ENCODE measurements around the gene SUFU.
"Not testable (repeated sequence)": the region's sequence is repeated elsewhere in the genome, so short reads cannot be mapped to it uniquely, and the experiment has no call there.

Gene SUFU

GRCh38 chr10:102650655-102651454 is 147.1 kb downstream of the SUFU start:
- DNase-seq: no peak
- in situ Hi-C loops (cut with HindIII; ENCODE audit: low pct_ligation_motif_present, low pct_unique_long_range_greater_than_20kb, low sequenced_read_pairs): no loop called here

DNA sequence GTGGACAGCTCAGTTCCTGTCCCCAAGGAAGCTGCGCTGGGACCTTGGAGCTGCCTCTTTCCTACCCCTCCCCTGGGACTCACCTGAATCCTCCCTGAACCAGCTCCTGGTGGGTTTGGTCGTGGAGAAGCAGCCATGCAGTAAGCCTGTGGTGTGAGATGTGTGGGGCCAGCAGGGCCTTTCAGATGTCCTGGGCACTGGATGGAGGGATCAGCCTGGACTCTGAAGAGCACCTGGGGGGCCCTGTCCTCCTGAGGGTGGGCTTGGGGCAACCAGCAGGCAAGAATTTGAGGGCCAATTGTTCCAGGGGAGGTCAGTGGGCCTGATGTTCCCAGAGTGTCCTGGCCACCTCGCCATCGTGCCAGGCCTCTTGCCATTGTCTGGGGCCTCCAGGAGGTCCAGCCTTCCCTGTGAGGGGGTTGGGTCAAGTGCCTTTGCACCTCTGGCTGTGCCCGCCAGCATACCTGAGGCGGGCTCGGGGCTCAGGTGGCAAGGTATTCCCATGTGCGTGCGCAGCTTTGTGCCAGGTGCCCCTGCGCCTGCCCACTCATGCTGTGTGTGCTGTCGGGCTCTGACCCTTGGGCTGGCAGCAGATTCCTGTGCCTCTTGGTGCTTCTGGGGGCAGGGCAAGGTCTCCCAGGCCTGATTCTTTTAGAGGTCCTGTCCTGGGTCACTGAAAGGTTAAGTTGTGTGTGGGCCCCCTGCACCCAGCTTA is 147.8 kb downstream of the SUFU start:
- in situ Hi-C loops (cut with HindIII; ENCODE audit: low pct_ligation_motif_present, low pct_unique_long_range_greater_than_20kb, low sequenced_read_pairs): no loop called here
- no peak for DNase-seq

DNA sequence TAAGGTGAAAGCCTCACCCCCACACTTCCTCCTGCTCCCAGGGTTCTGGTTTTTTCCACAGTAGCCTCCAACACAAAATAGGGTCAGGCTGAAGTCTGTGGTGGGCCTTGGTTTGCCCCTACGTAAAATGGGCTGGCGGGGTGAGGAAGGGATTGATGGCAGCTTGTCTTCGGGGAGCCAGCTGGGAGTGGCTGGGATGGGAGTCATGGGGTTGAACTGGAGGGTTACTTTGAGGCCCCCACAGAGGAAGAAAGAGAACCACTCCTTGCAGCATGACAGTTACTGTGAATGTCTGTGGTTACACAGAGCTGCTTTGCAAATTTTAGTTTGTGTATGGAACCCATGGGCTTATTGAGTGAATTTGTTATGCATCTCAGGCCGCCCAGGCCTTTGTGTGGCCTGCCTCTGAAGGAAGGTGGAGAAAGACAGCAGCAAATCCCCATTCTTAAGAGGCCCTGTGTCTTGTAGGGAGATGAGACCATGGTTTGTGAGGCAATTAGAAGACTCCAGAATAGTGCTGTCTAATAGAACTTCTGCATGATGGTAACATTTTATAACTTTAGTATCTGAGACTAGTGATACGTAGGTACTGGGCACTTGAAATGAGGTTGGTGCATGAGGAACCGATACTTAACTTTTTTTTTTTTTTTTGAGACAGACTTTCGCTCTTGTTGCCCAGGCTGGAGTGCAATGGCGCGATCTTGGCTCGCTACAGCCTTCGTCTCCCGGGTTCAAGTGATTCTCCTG is 148.6 kb downstream of the SUFU start:
- no peak for DNase-seq
- in situ Hi-C loops (cut with HindIII; ENCODE audit: low pct_ligation_motif_present, low pct_unique_long_range_greater_than_20kb, low sequenced_read_pairs): no loop called here

GRCh38 chr10:102653060-102653459 is 149.3 kb downstream of the SUFU start:
- in situ Hi-C loops (cut with HindIII; ENCODE audit: low pct_ligation_motif_present, low pct_unique_long_range_greater_than_20kb, low sequenced_read_pairs): no loop called here
- no peak for DNase-seq

GRCh38 chr10:102654566-102654965 is 150.8 kb downstream of the SUFU start:
- in situ Hi-C loops (cut with HindIII; ENCODE audit: low pct_ligation_motif_present, low pct_unique_long_range_greater_than_20kb, low sequenced_read_pairs): no loop called here
- no peak for DNase-seq

- no peak for DNase-seq
- in situ Hi-C loops (cut with HindIII; ENCODE audit: low pct_ligation_motif_present, low pct_unique_long_range_greater_than_20kb, low sequenced_read_pairs): no loop called here
These were observed 151.2 kb downstream of the SUFU start for GRCh38 chr10:102654969-102655368.

GRCh38 chr10:102656026-102656425 is 152.3 kb downstream of the SUFU start:
- no peak for DNase-seq
- in situ Hi-C loops (cut with HindIII; ENCODE audit: low pct_ligation_motif_present, low pct_unique_long_range_greater_than_20kb, low sequenced_read_pairs): no loop called here

DNA sequence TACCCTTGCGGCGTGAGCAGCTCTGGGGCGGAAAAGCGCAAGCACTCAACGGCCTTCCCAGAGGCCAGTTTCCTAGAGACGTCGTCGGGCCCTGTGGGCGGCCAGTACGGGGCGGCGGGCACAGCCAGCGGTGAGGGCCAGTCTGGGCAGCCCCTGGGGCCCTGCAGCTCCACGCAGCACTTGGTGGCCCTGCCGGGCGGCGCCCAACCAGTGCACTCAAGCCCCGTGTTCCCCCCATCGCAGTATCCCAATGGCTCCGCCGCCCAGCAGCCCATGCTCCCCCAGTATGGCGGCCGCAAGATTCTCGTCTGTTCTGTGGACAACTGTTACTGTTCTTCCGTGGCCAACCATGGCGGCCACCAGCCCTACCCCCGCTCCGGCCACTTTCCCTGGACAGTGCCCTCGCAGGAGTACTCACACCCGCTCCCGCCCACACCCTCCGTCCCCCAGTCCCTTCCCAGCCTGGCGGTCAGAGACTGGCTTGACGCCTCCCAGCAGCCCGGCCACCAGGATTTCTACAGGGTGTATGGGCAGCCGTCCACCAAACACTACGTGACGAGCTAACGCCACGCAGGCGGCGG is 153.1 kb downstream of the SUFU start:
- DNase-seq: no peak
- in situ Hi-C loops (cut with HindIII; ENCODE audit: low pct_ligation_motif_present, low pct_unique_long_range_greater_than_20kb, low sequenced_read_pairs): no loop called here

DNA sequence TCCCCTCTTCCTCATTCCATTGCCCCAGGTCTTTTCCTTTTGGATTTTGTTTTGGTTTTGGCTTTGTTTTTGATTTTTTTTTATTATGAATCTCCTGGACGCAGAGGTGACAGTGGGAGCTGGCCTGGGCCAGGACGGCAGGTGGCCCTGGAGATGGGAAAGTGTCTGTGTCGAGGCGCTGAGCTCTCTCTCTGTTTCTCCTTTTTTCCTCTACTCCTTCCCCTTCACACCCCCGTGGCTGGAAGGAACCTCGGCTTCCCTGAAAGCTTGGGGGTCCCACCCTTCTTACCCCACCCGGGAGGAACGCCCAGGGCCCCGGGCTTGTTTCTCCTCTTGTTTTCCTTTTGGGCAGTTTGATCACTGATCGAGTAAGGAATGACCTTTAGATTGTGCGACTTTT is 153.7 kb downstream of the SUFU start:
- DNase-seq: no peak
- in situ Hi-C loops (cut with HindIII; ENCODE audit: low pct_ligation_motif_present, low pct_unique_long_range_greater_than_20kb, low sequenced_read_pairs): no loop called here

DNA sequence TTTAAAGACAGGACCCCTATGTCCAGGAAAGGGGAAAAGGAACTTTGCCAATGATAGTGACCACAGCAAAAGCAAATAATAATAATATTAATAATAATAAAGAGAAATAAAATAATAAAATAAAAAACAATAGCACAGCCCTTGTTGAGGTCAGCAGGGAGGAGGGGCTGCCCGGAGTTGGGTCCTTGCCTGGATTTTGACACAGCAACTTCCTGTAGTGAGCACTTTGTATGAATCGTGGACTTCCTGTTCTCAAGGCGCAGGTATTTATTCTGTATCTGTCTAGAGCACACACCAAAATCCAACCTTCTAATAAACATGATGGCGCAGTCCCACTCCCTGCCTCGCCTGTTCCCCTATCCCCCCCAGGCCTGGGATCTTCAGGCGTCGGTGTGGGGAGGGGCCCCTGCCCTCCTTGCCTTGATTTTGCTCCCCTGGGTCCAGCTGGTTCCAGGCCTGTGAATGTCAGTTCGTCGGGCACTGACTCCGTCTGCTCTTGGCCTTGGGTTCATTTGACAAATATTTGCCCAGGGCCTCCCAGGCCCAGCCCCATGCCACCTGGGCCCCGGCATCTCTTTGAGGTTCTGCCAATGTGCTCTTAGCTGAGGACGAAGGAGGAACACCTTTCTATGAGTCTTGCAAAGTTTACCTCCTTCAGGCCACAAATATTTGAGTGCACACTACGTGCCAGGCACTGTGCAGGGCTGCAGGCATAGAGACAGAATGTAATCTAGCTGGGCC is 154.4 kb downstream of the SUFU start:
- in situ Hi-C loops (cut with HindIII; ENCODE audit: low pct_ligation_motif_present, low pct_unique_long_range_greater_than_20kb, low sequenced_read_pairs): no loop called here
- no peak for DNase-seq

DNA sequence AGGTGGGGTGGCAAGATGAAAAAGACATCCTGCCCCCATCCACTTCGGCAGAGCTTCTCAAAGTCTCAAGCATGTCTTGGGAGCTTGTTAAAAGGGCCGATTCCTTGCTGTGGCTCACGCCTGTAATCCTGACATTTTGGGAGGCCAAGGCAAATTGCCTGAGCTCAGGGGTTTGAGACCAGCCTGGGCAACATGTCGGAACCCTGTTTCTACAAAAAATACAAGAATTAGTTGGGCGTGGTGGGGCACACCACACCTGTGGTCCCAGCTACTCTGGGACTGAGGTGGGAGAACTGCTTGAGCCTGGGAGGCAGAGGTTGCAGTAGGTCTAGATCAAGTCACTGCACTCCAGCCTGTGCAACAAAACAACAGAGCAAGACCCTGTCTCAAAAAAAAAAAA is 155.0 kb downstream of the SUFU start:
- no peak for DNase-seq
- in situ Hi-C loops (cut with HindIII; ENCODE audit: low pct_ligation_motif_present, low pct_unique_long_range_greater_than_20kb, low sequenced_read_pairs): no loop called here

DNA sequence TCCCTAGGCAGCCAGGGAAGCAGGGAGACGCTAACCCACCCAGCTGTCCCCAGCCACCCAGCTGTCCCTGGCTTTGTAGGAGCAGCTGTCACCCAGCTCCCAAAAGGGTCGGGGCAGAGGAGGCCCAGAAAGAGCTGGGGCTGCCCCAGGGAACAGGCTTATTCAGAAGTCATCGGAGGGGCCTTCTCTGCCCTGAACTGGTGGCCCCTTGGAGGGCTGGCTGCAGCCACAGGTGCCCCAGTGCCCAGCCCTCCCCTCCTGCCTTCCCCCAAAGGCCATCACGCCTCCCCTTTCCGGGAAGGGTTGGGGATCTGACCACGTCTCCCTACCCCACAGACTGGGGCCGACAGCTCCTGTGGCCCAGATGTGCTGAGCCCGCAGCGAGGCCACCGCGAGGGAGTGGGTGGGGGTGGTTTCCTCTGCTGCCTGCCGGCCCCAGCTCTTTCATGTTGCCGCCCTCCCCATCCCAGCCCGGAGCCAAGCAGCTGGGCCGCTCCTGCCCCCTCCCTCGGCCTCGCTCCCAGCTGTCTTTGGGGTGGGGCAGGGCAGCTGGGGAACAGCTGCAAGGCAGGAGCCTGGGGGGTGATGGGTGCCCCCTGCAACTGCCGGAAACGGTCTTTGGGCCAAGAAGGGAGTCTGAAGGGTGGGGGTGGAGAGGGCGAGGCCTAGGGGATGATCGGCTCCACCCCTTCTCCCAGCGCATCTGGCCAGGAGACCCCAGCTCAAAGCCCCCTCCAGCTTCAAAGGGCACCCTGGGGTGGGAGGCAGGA is 157.3 kb downstream of the SUFU start:
- in situ Hi-C loops (cut with HindIII; ENCODE audit: low pct_ligation_motif_present, low pct_unique_long_range_greater_than_20kb, low sequenced_read_pairs): no loop called here
- DNase-seq: no peak

DNA sequence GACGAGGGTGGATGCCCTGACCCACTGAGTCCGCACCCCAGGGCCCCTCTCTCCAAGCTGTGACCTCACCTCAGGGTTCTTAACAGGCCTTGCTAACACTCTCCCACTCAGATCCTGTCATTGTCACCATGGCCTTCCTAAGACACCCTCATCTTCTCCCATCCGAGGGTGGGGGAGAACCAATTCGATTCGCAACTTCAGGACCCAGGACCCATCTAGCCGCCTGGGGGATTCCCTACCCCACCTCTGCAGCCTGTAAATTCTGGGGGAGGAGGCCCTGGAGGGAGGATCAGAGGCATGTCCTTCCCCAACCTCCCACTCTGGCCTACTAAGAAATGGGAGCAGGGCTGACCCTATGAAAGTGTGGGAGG is 157.9 kb downstream of the SUFU start:
- in situ Hi-C loops (cut with HindIII; ENCODE audit: low pct_ligation_motif_present, low pct_unique_long_range_greater_than_20kb, low sequenced_read_pairs): no loop called here

DNA sequence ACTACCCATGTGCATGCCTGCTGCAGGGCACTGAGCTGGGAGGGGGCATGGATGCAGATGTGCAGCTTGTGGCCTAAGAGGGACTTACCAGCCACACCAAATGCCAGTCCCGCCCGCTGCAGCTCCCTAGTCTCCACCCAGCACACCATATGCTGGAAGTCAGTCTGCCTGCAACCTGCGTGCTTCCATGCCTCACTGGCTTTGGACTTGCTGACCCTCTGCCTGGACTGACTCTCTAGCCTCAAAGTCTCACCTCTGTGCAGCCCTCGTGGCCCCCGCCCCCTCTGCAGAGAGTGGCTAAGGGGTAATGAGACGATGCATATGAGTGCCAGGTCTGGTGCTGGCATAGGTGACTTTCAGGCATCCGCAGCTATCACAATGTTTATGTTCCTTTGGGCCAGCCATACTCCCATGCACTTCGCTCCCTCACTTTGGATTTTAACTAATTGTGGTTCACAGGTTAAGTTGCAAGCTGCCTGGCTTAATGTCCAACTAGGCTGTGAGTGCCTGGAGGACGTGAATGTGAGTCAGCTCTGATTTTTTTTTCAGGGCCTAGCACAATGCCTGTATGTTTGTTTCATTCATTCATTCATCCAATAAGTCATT is 162.2 kb downstream of the SUFU start:
- in situ Hi-C loops (cut with HindIII; ENCODE audit: low pct_ligation_motif_present, low pct_unique_long_range_greater_than_20kb, low sequenced_read_pairs): no loop called here
- peak; percentile 86 for DNase-seq

More for the DNA sequence above, 157.9 kb downstream of the SUFU start:
- no peak for DNase-seq

DNA sequence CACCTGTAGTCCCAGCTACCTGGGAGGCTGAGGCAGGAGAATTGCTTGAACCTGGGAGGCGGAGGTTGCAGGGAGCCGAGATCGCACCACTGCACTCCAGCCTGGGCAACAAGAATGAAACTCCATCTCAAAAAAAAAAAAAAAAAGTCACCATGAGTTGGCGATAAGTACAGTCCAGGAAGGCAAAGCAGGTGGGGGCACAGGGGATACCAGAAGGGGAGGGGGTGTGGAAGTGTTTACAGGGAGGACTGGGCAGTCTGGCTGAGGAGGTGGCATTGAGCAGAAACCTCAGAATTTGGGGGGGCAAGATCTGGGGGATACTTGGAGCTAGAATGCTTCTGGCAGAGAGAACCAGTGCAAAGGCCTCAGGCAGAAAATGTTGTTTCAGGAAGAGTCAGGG is 163.6 kb downstream of the SUFU start:
- in situ Hi-C loops (cut with HindIII; ENCODE audit: low pct_ligation_motif_present, low pct_unique_long_range_greater_than_20kb, low sequenced_read_pairs); DNase-seq: not testable (repeated sequence)

DNA sequence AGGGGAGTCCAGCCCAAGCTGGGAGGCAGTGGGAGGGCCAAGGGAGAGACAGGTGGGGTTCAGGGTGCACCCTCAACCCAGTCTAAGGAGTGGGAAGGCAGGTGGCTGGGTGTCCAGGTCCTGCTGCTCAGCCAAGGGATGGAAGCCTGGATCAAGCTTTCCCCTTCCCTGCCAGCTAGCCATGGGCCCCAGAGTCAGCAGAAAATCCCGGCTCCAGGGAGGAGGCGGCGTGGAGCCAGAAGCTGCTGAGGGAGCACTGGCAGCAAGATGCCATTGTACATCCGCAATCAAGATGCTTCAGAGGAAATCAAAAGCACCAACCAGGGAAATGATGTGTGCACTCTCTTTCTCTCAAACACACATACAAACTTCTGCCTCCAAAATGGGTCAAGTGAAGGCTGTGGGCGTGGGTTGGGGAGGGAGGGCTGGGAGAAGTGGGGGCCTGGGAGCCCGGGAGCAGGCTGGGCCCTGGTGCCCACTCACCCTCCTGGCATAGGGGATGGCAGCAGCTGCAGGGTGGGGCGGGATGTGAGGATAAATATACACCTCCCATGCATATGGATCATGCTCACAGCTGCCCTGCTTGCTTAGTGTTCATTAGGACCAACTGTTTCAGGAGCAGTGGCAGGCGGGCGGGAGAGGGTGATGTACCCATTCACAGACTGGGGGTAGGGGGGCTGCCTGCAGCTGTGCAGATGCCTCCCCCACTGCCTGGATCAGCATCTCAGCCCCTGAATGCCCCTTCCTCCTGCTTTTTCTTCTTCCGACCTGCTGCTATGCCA is 164.7 kb downstream of the SUFU start:
- no peak for DNase-seq
- in situ Hi-C loops (cut with HindIII; ENCODE audit: low pct_ligation_motif_present, low pct_unique_long_range_greater_than_20kb, low sequenced_read_pairs): no loop called here

Data from ACHN (cell line).